Gastroesophageal sphincter (tissue), 4 donors: ENCODE measurements around the gene LILRA5. TPM values are rescaled to one million over a fixed set of nuclear protein-coding genes. Genes with fewer than 3 reads are reported as not detected.

Source experiments
- ATAC-seq: fragments of 150-250 bp; one replicate; pipeline ENCODE4 v1.9.1; 2016; ENCODE audit warnings: mild to moderate bottlenecking, moderate library complexity
- H3K27ac ChIP-seq, 4 donors: fragments of 200-600 bp; sonication (generic) in 3 of 4; 1 replicate in 3 of 4; 2 replicates in 1 of 4; pipeline ENCODE4 v1.5.1; 2016 to 2019
- H3K27me3 ChIP-seq: fragments of 200-600 bp; sonication (generic); one replicate; pipeline ENCODE4 v1.5.1; 2019
- H3K36me3 ChIP-seq, 2 donors: fragments of 200-600 bp; sonication (generic); one replicate each; pipeline ENCODE4 v1.5.1; 2019; ENCODE audit warnings: control low read depth in 1 of 2
- H3K4me1 ChIP-seq, 3 donors: fragments of 200-600 bp; sonication (generic); 1 replicate in 2 of 3; 2 replicates in 1 of 3; pipeline ENCODE4 v1.5.1; 2016 to 2019; ENCODE audit warnings: control low read depth in 2 of 3
- H3K4me3 ChIP-seq, 2 donors: fragments of 200-600 bp; sonication (generic); one replicate each; pipeline ENCODE4 v1.5.1; 2019; ENCODE audit warnings: mild to moderate bottlenecking in 1 of 2, moderate library complexity in 1 of 2
- H3K9me3 ChIP-seq, 3 donors: fragments of 200-600 bp; sonication (generic); one replicate each; pipeline ENCODE4 v1.5.1; 2017 to 2019; ENCODE audit warnings: control low read depth in 2 of 3
- EP300 ChIP-seq: sonication (generic); formaldehyde crosslinking; IDR thresholded peaks from one replicate; pipeline ENCODE4 v1.6.1; 2017; ENCODE audit warnings: antibody characterized with exemption, mild to moderate bottlenecking
- POLR2A ChIP-seq, 2 donors: fragments of 450-650 bp; IDR thresholded peaks; one replicate each; pipeline ENCODE4 v1.6.1; 2017; ENCODE audit warnings: antibody characterized with exemption in 2 of 2, mild to moderate bottlenecking in 2 of 2, moderate library complexity in 1 of 2
- POLR2AphosphoS5 ChIP-seq: sonication (generic); formaldehyde crosslinking; IDR thresholded peaks from one replicate; pipeline ENCODE4 v1.6.1; 2017; ENCODE audit warnings: antibody characterized with exemption
- WGBS, 2 donors: methylation state at CpG; one replicate each; pipeline ENCODE4 v1.1.5; 2018; ENCODE audit warnings: low coverage in 1 of 2; 5-methylcytosine and 5-hydroxymethylcytosine counted together
- small RNA-seq, 4 donors: library from RNA; depleted of rRNA; stranded (forward); fragments of <200 nt; gene quantifications; one replicate each; pipeline ENCODE3, GENCODE V24; 2016
- total RNA-seq, 4 donors: library from RNA; depleted of rRNA; stranded (reverse); fragments of >200 nt; gene quantifications; one replicate each; pipeline ENCODE4 v1.1.0, GENCODE V29; 2016
- TF ChIP-seq, protein P1 (sequence below), 4 experiments: fragments of 200-600 bp in 2 of 4; fragments of 450-650 bp in 2 of 4; sonication (generic) in 1 of 4; IDR thresholded peaks; one replicate each; pipeline ENCODE4 v1.5.1; 2017 to 2019; ENCODE audit warnings: antibody characterized with exemption in 4 of 4, mild to moderate bottlenecking in 2 of 4, moderate library complexity in 2 of 4

The LILRA5 gene
- total RNA-seq, 4 donors from 2014 or later = 2.7 to 8.6 (median 2.8) TPM; not detected in 1

DNA sequence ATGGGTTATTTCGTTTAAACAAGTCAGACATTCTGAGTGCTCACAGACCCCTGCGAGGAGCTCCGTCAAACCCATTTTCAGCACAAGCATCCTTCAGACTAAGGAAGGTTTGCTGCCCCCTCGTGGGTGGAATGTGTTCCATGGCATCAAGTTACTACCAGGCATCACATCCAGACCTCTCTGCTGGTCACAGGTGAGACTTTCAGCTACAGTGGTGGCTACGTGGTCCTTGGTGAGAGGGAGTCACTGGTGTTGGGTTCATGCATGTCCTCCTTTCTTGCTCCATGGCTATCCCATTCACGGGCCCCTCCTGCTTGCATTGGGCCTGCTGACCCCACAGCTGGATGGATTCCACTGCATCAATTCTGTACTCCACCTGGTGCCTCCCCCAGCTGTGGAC is 46.8 kb downstream of the LILRA5 start:
- WGBS, 2 donors = 0 to 3% methylated on average over 4 to 5 of the region's 6 CpGs
- no peak for ATAC-seq
- Histone ChIP-seq H3K36me3 (no peaks in the 10 kb centered on the region), H3K9me3 (no peaks in the 10 kb centered on the region), H3K27me3 (peaks cover 31% of the 10 kb centered on the region), H3K27ac (no peak overlapping the region), H3K4me3 (no peak overlapping the region), H3K4me1 (no peaks in the 10 kb centered on the region)
- TF ChIP-seq, protein P1, sequence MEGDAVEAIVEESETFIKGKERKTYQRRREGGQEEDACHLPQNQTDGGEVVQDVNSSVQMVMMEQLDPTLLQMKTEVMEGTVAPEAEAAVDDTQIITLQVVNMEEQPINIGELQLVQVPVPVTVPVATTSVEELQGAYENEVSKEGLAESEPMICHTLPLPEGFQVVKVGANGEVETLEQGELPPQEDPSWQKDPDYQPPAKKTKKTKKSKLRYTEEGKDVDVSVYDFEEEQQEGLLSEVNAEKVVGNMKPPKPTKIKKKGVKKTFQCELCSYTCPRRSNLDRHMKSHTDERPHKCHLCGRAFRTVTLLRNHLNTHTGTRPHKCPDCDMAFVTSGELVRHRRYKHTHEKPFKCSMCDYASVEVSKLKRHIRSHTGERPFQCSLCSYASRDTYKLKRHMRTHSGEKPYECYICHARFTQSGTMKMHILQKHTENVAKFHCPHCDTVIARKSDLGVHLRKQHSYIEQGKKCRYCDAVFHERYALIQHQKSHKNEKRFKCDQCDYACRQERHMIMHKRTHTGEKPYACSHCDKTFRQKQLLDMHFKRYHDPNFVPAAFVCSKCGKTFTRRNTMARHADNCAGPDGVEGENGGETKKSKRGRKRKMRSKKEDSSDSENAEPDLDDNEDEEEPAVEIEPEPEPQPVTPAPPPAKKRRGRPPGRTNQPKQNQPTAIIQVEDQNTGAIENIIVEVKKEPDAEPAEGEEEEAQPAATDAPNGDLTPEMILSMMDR (IDR thresholded peaks at IDR 0.05) = peak; percentile 24 to 67 (median 38)
- TF ChIP-seq POLR2A (IDR thresholded peaks at IDR 0.05) = no peak

DNA sequence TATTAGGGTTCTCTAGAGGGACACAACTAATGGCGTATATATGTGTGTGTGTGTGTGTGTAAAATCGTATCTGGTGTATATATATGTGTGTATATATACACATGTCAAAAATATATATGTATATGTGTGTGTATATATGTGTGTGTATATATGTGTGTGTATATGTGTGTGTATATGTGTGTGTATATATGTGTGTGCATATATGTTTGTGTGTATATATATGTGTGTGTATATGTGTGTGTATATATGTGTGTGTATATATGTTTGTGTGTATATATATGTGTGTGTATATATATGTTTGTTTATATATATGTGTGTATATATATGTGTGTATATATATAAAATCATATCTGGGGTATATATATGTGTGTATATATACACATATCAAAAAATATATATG is 50.5 kb downstream of the LILRA5 start:
- TF ChIP-seq POLR2A (IDR thresholded peaks at IDR 0.05) (no peak), POLR2AphosphoS5 (no peak), EP300 (no peak)
- TF ChIP-seq, protein P1 (IDR thresholded peaks at IDR 0.05) = no peak
- H3K36me3 ChIP-seq = no peaks in the 10 kb centered on the region

DNA sequence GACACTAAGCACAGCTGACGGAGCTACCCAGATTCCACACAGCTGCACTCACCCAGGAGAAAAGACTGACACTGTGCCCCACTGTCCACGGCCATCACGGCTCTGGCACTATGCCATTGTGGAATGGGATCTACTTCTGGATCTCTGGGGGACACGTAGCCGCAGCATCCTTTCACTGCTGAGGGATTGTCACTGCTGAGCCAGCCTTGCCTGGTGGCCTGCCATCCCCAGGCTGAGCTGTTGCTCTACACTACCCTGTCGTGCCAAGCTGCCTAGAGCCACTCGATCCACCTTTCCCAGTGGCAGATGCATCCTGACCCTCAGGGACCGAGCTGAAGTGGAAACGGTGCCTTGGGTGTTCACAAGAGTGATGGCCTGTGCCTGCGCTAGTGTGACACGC is 50.9 kb downstream of the LILRA5 start:
- no peak overlapping the region for H3K27ac ChIP-seq
- no peak for ATAC-seq
- no peak overlapping the region for H3K4me3 ChIP-seq
- peaks cover 42% of the 10 kb centered on the region for H3K27me3 ChIP-seq
- TF ChIP-seq POLR2AphosphoS5 = no peak
- TF ChIP-seq EP300 = no peak
- TF ChIP-seq, protein P1 (IDR thresholded peaks at IDR 0.05) = no peak
- TF ChIP-seq POLR2A (IDR thresholded peaks at IDR 0.05) = no peak
- no peaks in the 10 kb centered on the region for H3K36me3 ChIP-seq
- H3K9me3 ChIP-seq = no peaks in the 10 kb centered on the region
- H3K4me1 ChIP-seq = no peaks in the 10 kb centered on the region
- WGBS, 2 donors = 70 to 74% methylated on average over 7 to 8 of the region's 11 CpGs

More for the DNA sequence above, 50.5 kb downstream of the LILRA5 start:
- Histone ChIP-seq H3K27me3 (peaks cover 38% of the 10 kb centered on the region), H3K4me1 (no peaks in the 10 kb centered on the region), H3K27ac (no peak overlapping the region), H3K4me3 (no peak overlapping the region), H3K9me3 (no peaks in the 10 kb centered on the region)
- WGBS, 2 donors = 73 to 90% methylated on average over 2 of the region's 2 CpGs
- ATAC-seq = no peak

DNA sequence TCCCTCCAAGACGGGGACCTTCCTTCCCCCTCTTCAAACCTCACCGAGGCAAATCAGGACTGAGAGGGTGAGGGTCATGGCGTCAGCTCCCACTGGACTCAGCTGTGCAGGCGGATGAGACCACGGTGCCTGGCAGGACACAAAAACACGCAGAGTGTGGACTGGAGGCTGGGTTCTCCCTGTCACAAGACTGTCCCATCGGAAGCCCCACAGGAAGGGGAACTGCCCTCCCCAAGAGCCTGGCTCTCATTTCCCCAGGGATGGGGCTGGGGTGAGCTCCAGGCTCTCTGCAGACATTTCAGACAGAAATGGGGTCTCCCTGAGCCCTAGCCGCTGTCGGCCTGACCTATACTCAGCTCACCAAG is 55.9 kb downstream of the LILRA5 start, which contains the start of gene LILRB5:
TSS of gene LILRB5 (minus strand) at position 158 of the 365 bp plus-strand sequence. CDS start at position 78, 80 bp downstream.
- no peak for ATAC-seq
- no peaks in the 10 kb centered on the region for H3K9me3 ChIP-seq

More for the DNA sequence above, 55.9 kb downstream of the LILRA5 start, which contains the start of gene LILRB5:
- Histone ChIP-seq H3K27me3 (peaks cover 73% of the 10 kb centered on the region), H3K27ac (peak within 1 kb of the TSS in 2 of 4 donors; percentile 35 to 37), H3K4me3 (peak within 1 kb of the TSS in 1 of 2 donors; percentile 34), H3K4me1 (no peaks in the 10 kb centered on the region), H3K36me3 (no peaks in the 10 kb centered on the region)
- TF ChIP-seq POLR2A (IDR thresholded peaks at IDR 0.05) (no peak), POLR2AphosphoS5 (no peak), EP300 (no peak)
- TF ChIP-seq, protein P1 (IDR thresholded peaks at IDR 0.05) = no peak
- 46 to 93% methylated on average over 2 to 5 of the region's 9 CpGs for WGBS, 2 donors

Small RNA genes within 50 kb of the gene (small RNA-seq; reads per million reads assigned to genes)
- 0 reads per million in 4 donors for gene AC245884.12
- gene MIR4752 = 0 reads per million in 4 donors
- gene RNU6-1307P = 0 reads per million in 4 donors

Other genes with a start within 250 kb of the LILRA5 start
- gene VSTM1, start 249.3 kb downstream of the LILRA5 start, total RNA-seq = not detected
- gene TARM1, start 231.8 kb downstream of the LILRA5 start, total RNA-seq = not detected
- gene OSCAR, start 212.4 kb downstream of the LILRA5 start, total RNA-seq = 1 to 10 TPM in 3 of 4 donors, not detected in 1; 1.2 to 2.4 (median 2.1) TPM
- gene NDUFA3, start 210.3 kb downstream of the LILRA5 start, total RNA-seq = 10 to 100 TPM; 14.2 to 37.7 (median 21.5) TPM
- gene TFPT, start 197.5 kb downstream of the LILRA5 start, total RNA-seq = 10 to 100 TPM; 12.5 to 20.9 (median 15.2) TPM
- 10 to 100 TPM; 51.6 to 67.1 (median 53.8) TPM for gene PRPF31, start 197.4 kb downstream of the LILRA5 start, total RNA-seq
- gene CNOT3, start 175.4 kb downstream of the LILRA5 start, total RNA-seq = 10 to 100 TPM; 14.7 to 32.4 (median 23.1) TPM
- 10 to 100 TPM in 3 of 4 donors, 1 to 10 TPM in 1; 8.2 to 12.8 (median 11.1) TPM for gene LENG1, start 153.4 kb downstream of the LILRA5 start, total RNA-seq
- 1 to 10 TPM in 1 of 4 donors, under 1 TPM in 2, not detected in 1; 0.16 to 3.1 (median 0.31) TPM for gene TMC4, start 140.0 kb downstream of the LILRA5 start, total RNA-seq
- 10 to 100 TPM; 28.4 to 64.3 (median 36.5) TPM for gene MBOAT7, start 123.6 kb downstream of the LILRA5 start, total RNA-seq
- gene TSEN34, start 121.9 kb downstream of the LILRA5 start, total RNA-seq = 10 to 100 TPM; 57.4 to 73.2 (median 69.8) TPM
- 1,000 to 10,000 TPM; 1,142 to 2,786 (median 1,584) TPM for gene RPS9, start 112.3 kb downstream of the LILRA5 start, total RNA-seq
- gene LILRB3, start 90.2 kb downstream of the LILRA5 start, total RNA-seq = 10 to 100 TPM in 3 of 4 donors, 1 to 10 TPM in 1; 6.8 to 29.9 (median 21.3) TPM
- gene LILRA6, start 70.4 kb downstream of the LILRA5 start, total RNA-seq = 1 to 10 TPM in 3 of 4 donors, under 1 TPM in 1; 0.31 to 4.2 (median 2.2) TPM
- 10 to 100 TPM; 12.5 to 17.5 (median 15.1) TPM for gene LILRB5, start 55.9 kb downstream of the LILRA5 start, total RNA-seq
- gene LILRB2, start 32.1 kb downstream of the LILRA5 start, total RNA-seq = 1 to 10 TPM in 3 of 4 donors, under 1 TPM in 1; 0.93 to 5.0 (median 1.9) TPM
- not detected for gene LILRA4, start 26.0 kb upstream of the LILRA5 start, total RNA-seq
- gene LAIR1, start 51.8 kb upstream of the LILRA5 start, total RNA-seq = 10 to 100 TPM in 2 of 4 donors, 1 to 10 TPM in 2; 4.8 to 22.5 (median 8.3) TPM
- gene TTYH1, start 102.3 kb upstream of the LILRA5 start, total RNA-seq = 10 to 100 TPM in 1 of 4 donors, 1 to 10 TPM in 3; 1.2 to 19.8 (median 5.5) TPM
- gene LENG8, start 136.0 kb upstream of the LILRA5 start, total RNA-seq = 100 to 1,000 TPM in 2 of 4 donors, 10 to 100 TPM in 2; 25.4 to 215 (median 80.9) TPM
- 1 to 10 TPM; 2.6 to 9.1 (median 4.5) TPM for gene LENG9, start 150.6 kb upstream of the LILRA5 start, total RNA-seq
- gene CDC42EP5, start 160.1 kb upstream of the LILRA5 start, total RNA-seq = 10 to 100 TPM in 3 of 4 donors, 1 to 10 TPM in 1; 4.2 to 24.1 (median 12.8) TPM
- gene LAIR2, start 189.7 kb upstream of the LILRA5 start, total RNA-seq = not detected